GM19238 (cell line): Measurements from ENCODE around the gene SMIM5.
"Not testable (repeated sequence)": the region's sequence is repeated elsewhere in the genome, so short reads cannot be mapped to it uniquely, and the experiment has no call there.

ENCODE experiments used
- DNase-seq: peaks from one replicate; pipeline ENCODE4 v3.0.0; 2011; ENCODE audit warnings: low spot score; ENCODE audit not compliant: insufficient read length

SMIM5 gene

GRCh38 chr17:75632863-75633485 is at the start of gene SMIM5:
Gene SMIM5, plus strand, starts transcription at chr17:75633434. Its CDS starts 6,768 bp downstream, at chr17:75640202.
- DNase-seq = peak; percentile 90

GRCh38 chr17:75584849-75585175 is 48.4 kb upstream of the SMIM5 start:
- DNase-seq = no peak

GRCh38 chr17:75587675-75588595 is 45.3 kb upstream of the SMIM5 start, which contains the start of gene MYO15B:
Gene MYO15B, plus strand, starts transcription at chr17:75587800. Its CDS starts 258 bp downstream, at chr17:75588058.
- peak; percentile 64 for DNase-seq

- DNase-seq = no peak
These were observed 44.6 kb upstream of the SMIM5 start for GRCh38 chr17:75588596-75589011.

- peak; percentile 98 for DNase-seq
These were observed 44.0 kb upstream of the SMIM5 start for GRCh38 chr17:75589012-75589918.

GRCh38 chr17:75589919-75590303 is 43.3 kb upstream of the SMIM5 start:
- DNase-seq = no peak

GRCh38 chr17:75590314-75590761 is 42.9 kb upstream of the SMIM5 start:
- DNase-seq = no peak

GRCh38 chr17:75590849-75591721 is 42.1 kb upstream of the SMIM5 start:
- DNase-seq = no peak

- DNase-seq = no peak
These were observed 41.4 kb upstream of the SMIM5 start for GRCh38 chr17:75591722-75592302.

- no peak for DNase-seq
These were observed 40.8 kb upstream of the SMIM5 start for GRCh38 chr17:75592348-75593020.

- not testable (repeated sequence) for DNase-seq
These were observed 39.8 kb upstream of the SMIM5 start for GRCh38 chr17:75593430-75593829.

GRCh38 chr17:75594499-75595283 is 38.5 kb upstream of the SMIM5 start:
- DNase-seq = no peak

- DNase-seq = no peak
These were observed 37.8 kb upstream of the SMIM5 start for GRCh38 chr17:75595284-75595919.

GRCh38 chr17:75595920-75596313 is 37.3 kb upstream of the SMIM5 start:
- DNase-seq = no peak

GRCh38 chr17:75596320-75597087 is 36.7 kb upstream of the SMIM5 start:
- no peak for DNase-seq

GRCh38 chr17:75601057-75601987 is 31.9 kb upstream of the SMIM5 start:
- peak; percentile 55 for DNase-seq
